IPS DF 19.7 (cell line): ENCODE results near the gene TRIM54.

Experiments
- DNase-seq: peaks from one replicate; pipeline ENCODE4 v3.0.0-alpha.2; 2013; ENCODE audit warnings: low read depth, low spot score

TRIM54 gene

GRCh38 chr2:27356056-27356381, 73.8 kb downstream of the TRIM54 start:
- no peak for DNase-seq

GRCh38 chr2:27356382-27357181, 74.4 kb downstream of the TRIM54 start, which contains the start of gene GTF3C2:
Gene GTF3C2, minus strand, starts transcription at chr2:27356764. Its CDS starts 13,210 bp downstream, at chr2:27343554.
- peak; percentile 99 for DNase-seq
